GOT3 (cell line): ENCODE results near the gene CDH4.
"Not testable (repeated sequence)": the region's sequence is repeated elsewhere in the genome, so short reads cannot be mapped to it uniquely, and the experiment has no call there.

ENCODE experiments used
- DNase-seq: peaks from one replicate; lab custom pipeline; 2025; ENCODE audit warnings: mixed read lengths; lab: John Stamatoyannopoulos, UW

The CDH4 gene

DNA sequence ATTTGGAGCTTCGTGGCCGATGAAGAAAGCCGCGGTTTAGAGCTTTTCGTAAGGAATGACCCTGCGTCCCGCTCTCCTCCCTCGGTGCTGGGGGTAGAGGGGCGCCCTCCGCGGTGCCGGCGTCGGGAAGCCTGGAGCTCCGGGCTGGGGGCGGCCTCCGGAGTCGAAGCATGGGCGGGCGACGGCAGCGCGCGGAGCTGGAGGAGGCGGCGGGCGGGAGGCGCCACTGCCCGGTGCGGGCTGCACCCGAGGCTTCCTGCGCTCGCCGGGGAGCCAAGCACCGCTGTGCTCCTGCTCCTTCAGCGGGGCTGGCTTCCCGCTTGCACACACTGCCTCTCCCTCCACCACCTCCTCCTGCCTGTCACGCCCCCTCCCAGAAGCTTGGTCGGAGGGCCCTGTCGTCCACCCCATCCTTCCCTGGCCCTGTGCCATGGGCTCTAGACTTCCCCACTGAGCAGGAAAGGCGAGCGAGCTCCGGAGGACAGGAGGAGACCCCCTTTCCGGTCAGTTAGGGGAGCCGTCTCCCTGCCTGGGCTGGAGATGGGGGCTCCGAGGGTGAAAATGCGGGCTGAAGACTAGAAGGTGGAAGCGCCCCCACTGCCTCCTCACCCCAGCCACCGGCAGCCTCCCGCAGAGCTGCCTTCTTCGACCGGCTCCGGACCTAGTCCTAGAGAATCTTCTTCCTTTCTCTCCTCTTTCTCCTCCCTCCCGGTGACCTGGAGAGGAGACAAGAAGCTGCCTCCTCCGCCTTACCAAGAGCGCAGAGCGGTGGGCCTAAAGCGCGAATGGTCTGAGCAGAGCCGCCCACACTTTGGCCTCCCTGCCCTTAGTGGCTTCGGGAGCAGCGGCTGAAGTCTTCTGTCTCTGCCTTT lies 1.8 kb downstream of the CDH4 start:
- DNase-seq = no peak

DNA sequence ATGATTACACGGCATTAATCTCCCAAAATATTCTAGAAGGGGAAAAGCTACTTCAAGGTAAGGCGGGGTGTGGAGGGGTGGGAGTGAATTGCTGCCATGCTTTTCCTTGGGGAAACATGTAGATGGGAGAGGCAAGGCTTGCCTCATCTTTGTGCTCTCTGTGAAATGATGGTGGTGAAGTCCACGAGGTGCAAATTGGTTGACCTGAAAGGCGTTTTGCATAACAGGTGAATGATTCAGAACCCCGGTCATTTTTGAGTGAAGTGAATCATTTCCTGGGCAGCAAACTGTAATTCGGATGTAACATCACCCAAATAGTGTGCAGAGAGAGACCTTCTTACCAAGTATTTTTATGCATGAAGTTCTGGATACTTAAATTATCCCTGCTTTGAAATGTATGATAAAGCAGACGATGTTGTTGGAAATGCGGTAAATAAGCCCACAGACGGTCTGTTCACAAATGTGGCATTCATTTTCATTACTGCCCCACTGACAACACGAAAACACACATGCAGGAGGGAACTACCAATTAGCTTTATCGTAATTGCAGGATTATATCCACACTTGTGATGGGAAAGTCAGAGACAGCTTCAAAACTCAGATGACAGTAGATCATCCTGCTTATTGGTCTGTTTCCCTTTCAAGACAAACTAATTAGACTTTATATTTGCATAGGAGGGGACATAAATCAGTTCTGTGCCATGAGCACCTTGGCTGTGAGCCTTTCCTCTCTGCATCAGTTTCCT lies 3.0 kb downstream of the CDH4 start:
- DNase-seq = no peak

DNA sequence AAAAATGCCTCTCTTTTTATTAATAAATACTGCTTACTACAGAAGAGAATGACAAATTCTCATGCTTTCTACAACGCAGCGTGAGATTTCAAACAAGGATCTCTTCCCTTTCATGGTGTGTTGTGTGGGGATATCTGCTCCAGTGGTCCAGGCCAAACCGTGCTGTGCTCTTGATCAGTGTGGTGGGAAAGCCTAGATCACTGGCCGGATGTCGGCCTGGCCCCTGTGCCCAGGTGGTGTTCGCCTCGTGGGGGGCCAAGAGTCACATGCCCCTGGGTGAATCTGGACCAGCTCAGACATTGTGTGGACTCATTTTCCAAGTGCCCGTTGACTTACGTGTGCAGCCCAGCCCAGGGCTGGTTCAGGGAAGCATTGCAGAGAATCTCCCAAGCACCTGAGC lies 4.3 kb downstream of the CDH4 start:
- no peak for DNase-seq

DNA sequence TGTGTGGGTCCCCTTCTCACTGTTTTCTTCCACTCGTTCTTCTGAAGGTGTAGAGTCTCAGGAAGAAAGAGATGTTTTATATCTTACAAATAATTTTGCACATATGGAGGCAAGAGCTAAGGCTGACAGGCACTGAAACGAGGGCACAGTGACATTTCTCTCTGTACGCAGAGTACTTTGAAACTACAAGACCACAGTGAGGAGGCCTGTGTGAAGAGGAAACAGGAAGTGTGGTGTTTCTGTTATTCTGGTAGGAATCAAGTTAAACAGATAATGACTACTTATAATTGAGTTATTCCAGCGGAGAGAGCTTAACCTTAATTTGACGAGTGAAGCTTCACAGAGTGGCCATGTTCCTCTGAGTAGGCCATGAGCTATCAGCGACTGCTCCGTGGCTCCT lies 4.8 kb downstream of the CDH4 start:
- DNase-seq = no peak

DNA sequence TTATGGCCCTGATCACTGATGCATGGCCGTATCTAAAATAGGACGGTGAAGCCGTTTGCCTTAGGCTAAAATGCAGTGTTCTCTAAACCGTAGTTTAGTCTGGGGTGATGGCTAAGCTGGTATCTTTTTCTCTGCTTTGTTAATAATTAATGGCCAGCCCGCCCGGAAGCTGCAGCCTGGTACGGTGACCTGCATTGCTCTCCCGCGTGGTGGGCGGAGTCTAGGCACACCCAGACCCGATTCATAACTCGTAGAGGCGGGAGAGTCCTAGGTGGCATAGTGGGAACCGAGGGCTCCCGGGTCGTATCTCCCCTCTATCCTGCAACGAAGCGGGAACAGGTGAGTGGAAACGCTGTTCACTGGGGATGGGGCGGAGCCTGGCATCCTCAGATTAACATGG lies 5.5 kb downstream of the CDH4 start:
- no peak for DNase-seq

DNA sequence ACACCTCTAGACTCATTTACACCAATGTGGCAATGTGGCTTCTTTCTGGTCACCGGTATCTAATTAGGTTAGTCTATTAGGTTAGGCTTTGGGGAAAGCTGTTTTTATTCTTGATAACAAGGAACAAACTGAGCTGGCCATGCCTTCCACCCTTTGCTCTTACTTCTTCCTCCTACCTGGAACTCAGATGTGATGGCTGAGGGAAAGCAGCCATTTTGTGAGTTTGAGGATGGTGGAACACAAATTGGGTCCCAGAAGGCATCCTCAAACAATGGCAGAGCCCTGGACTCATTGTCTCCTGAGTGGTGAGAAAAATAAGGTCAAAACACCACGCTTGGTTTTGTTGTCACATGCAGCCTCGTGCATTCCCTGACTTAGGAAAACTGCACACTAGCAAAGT lies 7.7 kb downstream of the CDH4 start:
- DNase-seq = no peak

DNA sequence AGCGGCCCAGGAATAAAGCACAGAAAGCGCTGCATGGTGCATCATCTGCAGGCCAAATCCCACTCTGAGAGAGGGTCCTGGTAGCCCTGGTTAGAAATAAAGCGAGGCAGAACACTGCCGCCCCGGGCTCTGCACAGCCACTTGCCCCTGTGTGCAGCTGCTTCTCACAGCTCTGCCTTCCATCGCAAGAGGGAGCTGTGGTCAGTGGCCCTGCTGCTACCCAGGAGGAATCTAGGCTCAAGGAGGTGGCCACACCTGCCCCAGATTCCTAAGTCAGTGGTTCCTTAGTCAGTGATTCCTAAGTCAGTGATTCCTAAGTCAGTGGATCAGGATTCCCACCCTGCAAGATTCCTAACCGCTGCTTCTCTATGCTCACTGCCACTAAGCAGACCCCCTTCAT lies 8.8 kb downstream of the CDH4 start:
- DNase-seq = no peak

DNA sequence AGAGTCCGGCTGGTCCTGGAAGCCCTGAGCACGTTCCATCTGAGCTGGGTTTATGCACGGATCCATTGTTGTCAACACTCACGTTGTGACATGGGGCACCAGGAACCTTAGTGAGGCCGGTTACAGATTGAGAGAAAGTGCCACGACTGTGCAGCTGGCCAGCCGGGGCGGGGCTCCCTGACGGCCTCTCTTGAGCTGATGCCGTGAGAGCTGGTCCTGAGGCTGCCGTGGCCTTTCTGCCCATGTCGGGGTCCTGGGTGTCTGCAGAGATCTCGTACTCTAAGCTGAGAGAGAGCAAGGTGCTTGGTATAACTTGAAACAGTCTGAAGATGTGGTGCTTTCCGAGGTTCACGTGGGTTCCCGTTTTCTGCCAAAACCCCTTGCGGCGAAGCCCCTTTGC lies 10.0 kb downstream of the CDH4 start:
- DNase-seq = no peak

DNA sequence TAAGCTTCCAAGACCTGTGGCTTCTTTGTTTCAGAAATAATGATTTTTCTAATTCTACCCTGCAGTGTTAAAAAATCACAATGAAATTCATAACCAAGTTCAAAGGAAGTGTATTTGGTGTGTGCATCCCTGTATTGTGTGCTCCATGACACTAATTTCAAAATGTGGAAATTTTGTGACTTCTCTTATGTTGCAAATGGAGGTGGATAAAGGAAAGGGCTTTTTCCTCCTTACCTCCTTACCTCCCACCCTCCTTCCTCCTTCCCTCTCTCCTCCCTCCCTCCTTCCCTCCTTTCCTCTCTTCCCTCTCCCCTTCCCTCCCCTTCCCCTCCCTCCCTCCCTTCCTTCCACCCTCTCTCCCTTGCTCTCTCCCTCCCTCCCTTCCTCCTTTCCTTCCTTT lies 10.5 kb downstream of the CDH4 start:
- DNase-seq = no peak

DNA sequence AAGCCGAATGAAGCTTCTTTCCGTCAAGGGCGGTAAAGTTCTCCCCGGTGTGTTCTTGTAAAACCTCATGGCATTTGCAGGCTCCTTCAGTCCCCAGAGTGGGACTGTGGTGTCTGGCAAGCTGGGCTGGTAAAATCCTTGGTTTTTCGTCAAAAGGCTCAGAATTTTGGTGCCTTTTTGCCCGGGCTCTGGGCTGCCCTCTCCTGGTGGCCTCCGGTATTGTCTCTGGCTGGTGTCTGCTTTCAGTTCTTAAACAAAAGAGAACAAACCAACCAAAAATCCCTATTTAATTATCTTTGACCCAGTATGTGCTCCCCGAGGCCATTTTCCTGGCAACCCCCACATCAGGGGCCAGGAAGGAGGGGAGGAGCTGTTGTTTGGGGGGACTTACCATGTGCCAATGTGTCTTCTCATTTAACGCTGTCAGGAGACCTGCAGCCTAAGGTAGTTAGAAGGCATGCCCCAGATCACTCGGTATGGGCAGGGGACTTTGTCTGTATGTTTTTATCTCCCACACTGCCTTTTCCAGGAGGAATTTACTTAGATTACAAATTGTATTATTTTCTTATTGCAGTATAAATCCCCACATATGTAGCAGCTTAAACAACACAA lies 11.1 kb downstream of the CDH4 start:
- DNase-seq = no peak

DNA sequence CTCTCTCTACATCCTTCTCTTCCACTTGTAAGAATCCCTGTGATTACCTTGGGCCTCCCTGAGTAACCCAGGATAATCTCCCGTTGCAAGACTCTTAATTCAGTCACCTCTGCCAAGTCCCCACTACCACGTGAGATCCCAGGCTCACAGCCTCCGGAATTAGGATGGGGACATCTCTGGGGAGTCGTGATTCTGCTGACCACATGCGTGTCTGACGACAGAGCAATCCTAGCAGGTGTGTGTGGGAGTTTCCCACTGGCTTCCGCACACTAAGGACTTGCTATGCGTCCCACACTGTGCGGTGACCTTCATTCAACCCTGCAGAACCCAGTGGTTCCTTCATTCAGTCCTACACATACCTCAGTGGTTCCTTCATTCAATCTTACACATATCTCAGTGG lies 11.9 kb downstream of the CDH4 start:
- DNase-seq = no peak

DNA sequence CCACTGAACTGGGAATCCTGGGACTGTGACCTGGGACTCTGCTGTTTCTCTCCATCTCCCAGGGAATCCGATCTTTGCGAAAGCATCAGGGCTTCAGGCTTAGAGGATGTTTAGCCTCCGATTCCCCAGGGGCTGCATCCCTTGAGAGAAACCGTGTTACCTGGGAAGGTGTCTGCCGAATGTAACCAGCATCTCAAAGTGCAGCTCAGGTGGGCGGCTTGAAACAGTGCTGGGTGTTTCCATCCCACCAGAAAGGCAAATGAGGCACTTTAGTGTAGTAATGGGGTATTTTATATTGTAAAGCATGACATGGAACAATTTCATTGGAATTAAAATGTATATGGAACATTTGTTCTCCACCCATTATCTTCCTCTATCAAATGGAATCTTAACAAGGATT lies 15.2 kb downstream of the CDH4 start:
- DNase-seq = no peak

DNA sequence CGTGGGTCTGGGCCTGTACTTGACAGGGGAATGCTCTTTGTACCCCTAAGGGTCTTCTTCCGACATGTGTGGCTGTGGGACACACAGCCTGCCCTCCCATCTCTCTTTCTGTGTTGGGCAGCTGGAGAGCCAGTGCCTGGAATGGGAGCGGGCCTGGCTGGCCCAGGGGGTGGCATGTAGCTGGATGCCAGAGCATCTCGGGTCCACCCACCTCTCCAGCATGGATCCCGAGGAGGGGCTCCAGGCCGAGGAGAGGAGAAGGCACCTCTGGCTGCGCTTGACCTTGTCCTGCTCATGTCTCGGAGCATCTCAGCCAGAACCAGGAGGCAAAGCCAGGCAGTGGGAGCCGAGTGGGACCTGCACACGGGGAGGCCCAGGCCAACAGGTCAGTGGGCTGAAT lies 16.0 kb downstream of the CDH4 start:
- DNase-seq = no peak

DNA sequence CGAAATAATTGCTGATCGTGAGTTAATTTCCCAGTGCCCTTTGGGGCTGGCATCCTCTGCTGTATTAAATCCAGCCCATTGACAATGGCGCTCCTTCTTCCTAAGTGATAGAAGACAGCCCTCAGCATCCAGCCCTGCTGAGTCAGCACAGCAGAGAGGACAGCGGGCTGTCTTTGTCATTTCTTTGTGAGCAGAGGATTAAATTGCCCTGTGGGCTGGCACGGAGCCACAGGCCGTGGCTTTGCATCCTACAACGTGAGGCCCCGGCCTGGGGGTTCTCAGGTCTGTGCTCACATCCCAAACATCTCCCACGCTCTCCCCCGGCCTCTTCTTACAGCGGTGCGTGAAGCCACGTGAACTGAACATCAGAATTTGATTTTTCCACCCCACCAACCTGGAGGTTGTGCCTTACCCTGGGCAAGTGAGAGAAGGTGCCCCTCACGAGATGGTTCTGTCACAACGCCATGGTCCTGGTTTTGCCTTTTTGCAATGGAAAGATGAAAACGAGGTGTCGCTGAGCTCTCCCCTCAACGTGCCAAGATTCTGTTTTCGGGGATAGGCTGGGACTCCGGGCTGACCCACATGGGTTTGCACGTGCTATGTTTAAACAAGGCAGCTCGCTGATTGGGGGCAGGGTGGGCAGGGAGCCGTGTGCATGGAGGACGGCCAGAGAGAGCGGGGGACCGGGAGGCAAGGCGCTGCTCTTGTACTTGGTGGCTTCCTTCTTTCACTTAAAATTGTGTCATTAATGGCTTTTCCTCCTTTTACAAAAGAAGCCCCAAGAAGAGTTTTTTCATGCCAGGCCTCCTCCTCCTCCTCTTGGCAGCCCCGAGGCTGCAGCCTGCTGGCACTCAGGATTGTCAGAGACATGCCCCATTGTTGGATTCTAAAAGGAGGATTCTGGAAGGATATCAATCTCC lies 19.5 kb downstream of the CDH4 start:
- no peak for DNase-seq

DNA sequence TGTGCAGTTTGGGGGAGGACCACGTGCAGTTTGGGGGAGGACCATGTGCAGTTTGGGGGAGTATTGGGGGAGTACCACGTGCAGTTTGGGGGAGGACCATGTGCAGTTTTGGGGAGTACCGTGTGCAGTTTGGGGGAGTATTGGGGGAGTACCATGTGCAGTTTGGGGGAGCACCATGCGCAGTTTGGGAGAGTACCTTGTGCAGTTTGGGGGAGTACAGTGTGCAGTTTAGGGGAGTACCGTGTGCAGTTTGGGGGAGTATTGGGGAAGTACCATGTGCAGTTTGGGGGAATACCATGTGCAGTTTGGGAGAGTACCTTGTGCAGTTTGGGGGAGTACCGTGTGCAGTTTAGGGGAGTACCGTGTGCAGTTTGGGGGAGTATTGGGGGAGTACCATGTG lies 21.0 kb downstream of the CDH4 start:
- DNase-seq = not testable (repeated sequence)

DNA sequence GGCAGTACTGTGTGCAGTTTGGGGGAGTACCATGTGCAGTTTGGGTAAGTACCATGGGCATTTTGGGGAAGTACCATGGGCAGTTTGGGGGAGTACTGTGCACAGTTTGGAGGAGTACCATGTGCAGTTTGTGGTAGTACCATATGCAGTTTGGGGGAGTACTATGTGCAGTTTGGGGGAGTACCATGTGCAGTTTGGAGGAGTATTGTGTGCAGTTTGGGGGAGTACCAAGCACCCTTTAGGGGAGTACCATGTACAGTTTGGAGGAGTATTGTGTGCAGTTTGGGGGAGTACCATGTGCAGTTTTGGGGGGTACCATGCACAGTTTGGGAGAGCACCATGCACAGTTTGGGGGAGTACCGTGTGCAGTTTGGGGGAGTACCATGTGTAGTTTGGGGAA lies 21.6 kb downstream of the CDH4 start:
- not testable (repeated sequence) for DNase-seq

DNA sequence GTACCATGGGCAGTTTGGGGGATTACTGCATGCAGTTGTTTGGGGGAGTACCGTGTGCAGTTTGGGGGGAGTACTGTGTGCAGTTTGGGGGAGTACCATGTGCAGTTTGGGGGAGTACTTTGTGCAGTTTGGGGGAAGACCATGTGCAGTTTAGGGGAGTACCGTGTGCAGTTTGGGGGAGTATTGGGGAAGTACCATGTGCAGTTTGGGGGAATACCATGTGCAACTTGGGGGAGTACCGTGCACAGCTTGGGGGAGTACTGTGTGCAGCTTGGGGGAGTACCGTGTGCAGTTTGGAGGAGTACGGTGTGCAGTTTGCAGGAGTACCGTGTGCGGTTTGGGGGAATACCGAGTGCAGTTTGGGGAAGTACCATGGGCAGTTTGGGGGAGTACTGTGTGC lies 22.3 kb downstream of the CDH4 start:
- no peak for DNase-seq

DNA sequence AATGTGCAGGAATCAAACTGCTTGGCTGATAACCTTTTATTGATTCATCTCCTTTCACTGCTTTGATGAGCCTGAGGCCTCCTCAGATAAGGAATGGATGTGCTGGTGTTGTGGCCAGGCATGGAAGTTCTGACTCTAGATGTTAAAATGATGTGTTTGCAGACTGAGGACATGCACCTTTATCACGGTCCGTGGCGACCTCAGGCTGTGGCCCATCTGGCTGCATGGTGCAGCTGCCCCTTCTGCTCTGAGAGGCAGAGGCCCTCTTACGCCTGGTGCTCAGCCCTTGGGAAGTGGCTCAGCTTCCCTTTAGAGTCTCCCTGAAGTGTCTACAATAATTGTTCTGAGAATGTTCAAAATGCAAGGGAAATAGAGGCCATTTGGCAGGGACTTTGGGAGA lies 26.2 kb downstream of the CDH4 start:
- no peak for DNase-seq

DNA sequence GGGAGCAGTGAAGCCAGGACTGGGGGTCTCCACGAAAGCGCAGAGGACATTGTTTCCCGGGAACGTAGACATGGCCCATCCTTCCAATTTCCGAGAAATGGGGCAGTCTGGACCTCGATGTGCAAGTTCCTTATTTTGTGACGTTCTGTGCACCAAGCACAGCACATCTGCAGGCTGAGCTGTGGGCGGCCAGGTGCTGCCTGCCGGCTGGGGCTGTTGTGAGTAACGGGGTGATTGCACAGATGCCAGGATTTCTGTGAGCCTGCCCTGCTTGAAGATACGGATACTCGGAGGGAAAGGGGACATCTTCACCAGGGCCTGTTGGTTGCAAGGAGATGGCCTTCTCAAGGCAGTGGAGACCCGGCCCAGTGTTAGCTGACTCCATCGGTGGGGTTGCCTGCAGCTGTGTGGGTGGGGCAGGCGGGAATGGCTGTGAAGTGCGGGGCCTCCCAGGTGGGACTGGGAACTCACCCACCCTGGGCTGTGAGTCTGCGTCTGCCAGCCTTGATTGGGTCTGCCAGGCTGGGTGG lies 27.6 kb downstream of the CDH4 start:
- DNase-seq = no peak

DNA sequence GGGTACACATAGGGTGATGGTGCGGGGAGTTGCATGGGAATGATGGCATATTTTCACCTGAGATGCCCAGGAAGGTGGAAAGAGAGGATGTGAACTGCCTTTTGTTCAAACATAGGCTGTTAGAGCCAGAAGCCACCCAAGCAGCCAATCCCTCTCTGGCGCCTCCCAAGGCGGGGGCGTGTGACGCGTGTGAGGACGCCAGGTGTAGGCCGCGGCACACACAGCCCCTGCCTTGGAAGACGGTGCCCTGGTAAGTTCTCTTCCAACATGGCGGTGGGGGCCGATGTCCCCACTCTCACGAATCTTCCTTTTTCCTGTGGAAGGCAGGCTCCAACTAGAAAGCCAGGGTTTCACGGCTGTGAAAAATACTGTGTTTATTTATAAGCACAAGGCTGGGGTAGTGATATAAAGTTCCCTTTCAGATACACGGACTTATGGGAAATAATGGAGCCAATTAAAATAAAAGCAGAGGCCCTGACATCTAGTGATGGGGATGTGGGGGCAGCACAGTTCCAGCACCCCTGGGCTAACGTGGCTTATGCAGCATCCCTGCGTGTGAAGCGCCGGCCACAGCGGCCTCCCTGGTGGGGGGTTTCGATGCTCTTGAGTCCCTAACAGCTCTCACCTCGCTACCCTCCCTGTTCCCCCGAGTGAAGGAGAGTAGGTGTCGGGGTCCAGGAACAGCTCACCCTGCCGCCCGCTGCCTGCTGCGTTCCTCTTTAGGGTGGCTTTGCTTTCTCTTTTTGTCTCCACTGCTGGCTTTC lies 28.3 kb downstream of the CDH4 start:
- DNase-seq = no peak

DNA sequence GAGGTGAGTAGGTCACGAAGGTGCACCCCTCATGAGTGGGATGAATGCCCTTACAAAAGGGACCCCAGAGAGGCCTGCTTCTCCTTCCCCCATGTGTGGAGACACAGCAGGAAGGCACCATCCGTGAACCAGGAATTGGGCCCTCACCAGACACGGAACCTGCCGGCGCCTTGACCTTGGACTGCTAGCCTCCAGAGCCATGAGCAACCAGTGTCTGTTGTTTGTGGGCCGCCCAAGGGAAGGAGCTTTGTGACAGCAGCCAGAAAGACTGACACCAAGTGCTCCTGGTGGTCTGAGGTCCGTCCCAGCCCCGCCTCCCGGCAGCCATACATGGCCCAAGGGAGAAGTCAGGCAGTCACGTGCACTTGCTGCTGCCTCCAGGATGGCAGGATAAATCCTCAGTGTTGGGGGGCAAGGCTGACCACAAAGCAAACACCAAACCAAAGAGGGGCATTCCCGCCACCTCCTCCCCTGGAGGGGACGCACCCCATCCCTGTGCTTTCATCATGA lies 29.3 kb downstream of the CDH4 start:
- DNase-seq = no peak
